Right ventricle myocardium inferior (tissue), 1 donor: ENCODE data around the gene GNG3. TPM values are rescaled to one million over a fixed set of nuclear protein-coding genes. Genes with fewer than 3 reads are reported as not detected.

ENCODE experiments used
- ATAC-seq: fragments of 200-7000 bp; cut with Tn5 transposase; one replicate; pipeline ENCODE4 v1.9.1; 2020; ENCODE audit warnings: mild to moderate bottlenecking, moderate library complexity
- DNase-seq: peaks from one replicate; pipeline ENCODE4 v3.0.0; 2021; ENCODE audit errors: missing footprints
- intact Hi-C: fragments of 100-400 bp; cut with DNase I; formaldehyde crosslinking; loops from one replicate; pipeline ENCODE4 v1.11.0; 2022
- total RNA-seq: library from RNA; stranded (reverse); fragmentation: NEBNext Ultra II Directional; extraction: Animal tissue kit (Norgen Biotek cat#: 25700); gene quantifications from one replicate; pipeline ENCODE4 v1.2.1, GENCODE V29; 2021
- donor health status: DM: no; HTN: yes; CAD: no; lungs with severe emphysema.

The GNG3 gene
- total RNA-seq, 1 donor from 2014 or later, result not detected

DNA sequence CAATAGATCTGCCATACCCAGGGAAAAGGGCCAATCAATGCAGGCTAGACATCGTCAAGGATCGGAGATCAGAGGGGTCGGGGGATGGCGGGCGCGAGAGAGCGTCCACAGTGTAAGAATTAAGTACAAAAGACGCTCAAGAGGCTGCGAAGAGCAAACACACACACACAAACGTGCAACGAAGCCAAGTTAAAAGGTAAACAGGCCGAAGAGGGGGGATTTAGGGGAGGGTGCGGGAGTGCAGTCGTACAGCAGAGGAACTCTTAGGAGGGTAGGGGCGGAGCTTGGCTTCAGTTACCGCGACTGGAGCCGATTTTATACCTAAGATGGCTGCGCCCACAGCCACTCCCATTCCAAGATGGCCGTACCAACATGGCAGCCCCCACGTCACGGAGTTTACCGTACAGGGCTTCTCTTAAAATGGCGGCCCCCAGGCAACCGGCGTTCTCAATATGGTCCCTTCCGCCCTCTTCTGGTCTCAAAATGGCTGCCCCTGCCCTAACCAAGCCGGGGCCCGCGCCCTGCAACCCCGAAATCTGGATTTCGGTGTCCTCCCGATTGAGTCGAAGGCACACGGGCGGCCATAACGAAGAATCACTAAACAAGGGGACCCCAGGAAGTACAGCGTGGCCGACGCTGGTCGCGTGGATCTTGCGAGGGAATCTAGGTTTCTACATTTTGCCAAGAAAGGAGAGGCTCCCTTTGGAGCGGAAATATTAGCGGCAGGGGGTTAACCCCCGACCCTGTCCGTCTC lies 1.9 kb downstream of the GNG3 start:
- intact Hi-C loops, result loop anchor here (2.0 to 10.0 kb wide), 5 partner anchors 17 to 131 kb away; partner anchors contain the start of genes C11orf98, CSKMT, HNRNPUL2 and TMEM179B
- DNase-seq (peak; percentile 99), ATAC-seq (peak; percentile 88)

DNA sequence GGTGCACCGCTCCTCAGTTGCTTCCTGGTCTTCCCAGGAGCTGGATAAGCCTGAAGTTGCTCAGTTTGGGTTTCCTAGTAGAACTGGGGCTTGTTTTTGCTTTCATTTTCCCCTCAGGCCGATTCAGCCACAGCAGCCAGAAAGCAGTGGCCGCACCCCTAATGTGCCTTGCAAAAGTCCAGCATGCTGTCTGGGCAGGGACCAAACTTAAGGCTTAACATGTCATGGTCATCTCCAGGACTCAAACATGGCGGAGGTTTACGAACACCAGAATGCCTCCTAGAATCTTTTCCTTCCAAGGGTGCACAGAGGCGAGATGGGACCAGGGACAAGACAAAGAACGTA lies 2.5 kb downstream of the GNG3 start:
- ATAC-seq (no peak), DNase-seq (no peak)
- intact Hi-C loops, result no loop called here

DNA sequence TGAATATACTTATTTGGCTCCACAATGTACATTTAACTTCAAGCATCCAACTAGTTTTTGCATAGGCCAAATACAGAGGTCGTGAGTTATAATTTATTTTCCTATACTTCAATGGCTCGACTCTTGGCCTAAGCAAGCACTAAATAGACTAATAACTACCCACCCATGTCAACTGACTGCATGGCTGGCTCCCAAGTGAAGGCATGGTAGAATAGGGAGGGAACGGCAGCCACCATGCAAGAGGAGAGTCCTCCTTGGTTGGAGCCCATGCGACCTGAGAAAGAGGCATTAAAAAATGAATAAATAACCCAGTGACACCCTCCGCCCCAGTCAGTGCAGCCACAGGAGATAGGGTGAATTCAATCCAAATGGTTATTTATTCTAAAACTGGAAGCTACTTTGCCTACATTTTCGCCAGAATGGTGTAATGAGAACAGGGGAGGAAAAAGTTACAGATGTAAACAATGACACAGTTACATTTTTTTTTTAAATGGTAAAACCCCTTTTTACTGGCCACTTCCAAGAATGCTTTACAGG lies 4.9 kb downstream of the GNG3 start:
- ATAC-seq (no peak), DNase-seq (no peak)
- intact Hi-C loops, result no loop called here

DNA sequence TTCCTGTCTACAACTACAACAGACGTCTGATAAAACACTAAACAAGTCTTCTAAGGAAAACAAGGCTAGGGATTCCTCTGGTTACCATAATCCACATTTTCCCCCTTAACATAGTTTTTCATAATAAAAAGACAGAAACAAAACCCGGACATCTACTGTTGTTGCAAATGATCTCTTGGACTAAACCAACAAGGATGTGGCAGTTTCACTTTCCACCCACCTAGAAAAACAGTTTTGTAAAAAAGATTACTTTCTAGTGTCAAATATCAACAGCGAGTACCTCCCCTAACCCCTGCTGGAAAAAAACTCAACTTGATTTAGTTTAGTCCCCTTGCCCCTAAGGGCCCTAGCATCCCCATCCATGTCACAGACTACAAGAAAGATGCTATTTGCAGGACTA lies 5.4 kb downstream of the GNG3 start:
- ATAC-seq (no peak), DNase-seq (no peak)
- intact Hi-C loops, result no loop called here

DNA sequence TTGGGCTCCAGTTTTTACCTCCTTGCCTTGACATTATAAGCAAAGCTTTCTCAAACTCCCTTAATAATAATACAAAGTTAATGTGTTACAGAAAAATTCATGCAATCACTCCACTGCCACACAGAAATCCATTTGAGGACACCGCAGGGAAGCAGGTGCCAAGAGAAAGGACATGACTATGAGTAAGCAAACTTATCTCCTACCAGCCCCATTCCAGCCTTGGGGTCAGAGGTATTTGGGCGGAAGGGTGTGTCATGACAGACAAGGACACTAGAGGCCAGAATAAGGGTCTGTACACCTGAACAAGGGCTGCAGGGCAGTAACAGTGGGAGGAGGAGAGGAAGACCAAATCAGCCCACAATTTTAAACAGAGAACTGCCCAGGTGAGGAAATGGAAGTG lies 5.9 kb downstream of the GNG3 start:
- intact Hi-C loops, result no loop called here
- DNase-seq (no peak), ATAC-seq (no peak)

DNA sequence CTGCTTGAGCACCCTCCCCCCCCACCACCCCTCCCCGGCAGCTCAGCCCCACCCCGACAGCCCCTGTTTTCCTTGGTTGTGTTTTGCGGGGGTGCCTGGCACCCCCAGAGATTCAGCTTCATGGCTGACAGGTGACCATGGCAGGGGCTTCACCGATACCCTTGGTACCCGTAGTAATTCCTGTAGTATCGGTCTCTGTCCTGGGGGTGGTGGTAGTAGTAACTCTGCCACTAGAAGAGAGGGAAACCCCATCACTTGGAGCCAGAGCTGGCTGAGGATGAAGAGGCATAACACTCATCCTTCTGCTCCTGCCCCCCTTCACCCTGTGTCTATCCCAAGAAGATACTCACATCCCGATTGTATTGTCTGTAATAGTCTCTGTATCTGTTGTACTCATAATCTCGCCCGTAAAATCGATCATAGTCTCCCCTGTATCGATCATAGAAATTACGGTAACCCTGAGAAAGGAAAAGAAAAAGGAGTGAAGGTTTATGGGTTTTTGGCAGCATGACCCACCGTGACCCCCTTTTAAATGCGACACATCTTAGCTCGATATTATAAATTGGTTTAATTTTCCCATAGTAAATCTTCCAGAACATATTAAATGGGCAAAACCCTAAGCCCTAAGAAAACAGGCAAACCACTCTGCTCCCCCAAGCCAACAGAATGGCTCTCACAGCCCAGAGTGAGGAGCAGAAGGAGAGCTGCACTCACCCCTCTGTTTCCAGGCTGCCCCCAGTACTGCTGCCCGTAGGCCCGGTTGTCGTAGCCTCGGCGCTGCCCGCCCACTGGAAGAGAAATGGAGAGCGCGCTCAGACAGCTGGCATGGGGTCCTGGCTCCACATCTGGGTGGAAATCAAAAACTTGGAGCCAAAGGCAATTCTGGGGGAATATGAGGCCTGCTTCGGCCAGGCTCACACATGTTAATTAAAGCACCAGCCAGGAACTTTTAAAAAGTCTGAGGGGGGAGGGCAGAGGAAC lies 8.0 kb downstream of the GNG3 start:
- ATAC-seq (no peak), DNase-seq (no peak)
- intact Hi-C loops, result no loop called here

DNA sequence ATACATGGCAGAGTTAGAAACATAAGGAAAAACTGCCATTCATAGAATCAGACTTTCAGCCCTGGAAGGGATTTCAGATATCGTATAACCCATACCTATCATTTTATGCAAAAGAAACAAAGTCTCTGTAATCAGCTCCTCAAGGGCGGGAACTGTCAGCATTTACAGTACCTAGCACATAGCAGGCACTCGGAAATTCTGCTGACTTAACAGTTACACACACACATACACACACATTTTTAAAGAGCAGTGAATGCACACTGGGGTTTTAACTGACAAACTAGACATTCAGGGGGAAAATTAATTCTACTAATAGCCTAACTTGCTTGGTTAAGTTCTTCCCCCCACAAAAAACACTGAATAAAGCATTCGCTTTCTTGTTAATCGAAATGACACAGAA lies 8.7 kb downstream of the GNG3 start:
- no peak for DNase-seq
- intact Hi-C loops, result no loop called here
- ATAC-seq, result no peak

DNA sequence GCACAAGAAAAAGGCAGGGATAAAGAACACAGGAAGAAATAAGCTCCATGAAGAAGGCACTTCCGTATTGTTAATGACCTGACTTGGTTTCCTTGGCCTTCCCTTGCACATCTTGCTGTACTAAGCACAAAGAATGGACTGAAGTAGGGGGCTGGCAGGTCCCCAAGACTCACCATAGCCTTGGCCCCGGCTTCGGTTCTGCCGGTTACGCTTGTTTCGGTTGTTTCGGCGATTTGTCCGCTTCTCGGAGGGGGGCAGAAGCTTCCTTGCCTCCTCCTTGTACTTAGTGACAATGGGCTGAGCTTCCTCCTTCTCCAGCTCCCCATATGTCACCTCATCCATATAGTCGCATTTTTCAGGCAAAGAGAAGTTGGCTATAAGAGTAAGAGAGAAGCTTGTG lies 9.3 kb downstream of the GNG3 start:
- DNase-seq (no peak), ATAC-seq (no peak)
- intact Hi-C loops, result no loop called here

DNA sequence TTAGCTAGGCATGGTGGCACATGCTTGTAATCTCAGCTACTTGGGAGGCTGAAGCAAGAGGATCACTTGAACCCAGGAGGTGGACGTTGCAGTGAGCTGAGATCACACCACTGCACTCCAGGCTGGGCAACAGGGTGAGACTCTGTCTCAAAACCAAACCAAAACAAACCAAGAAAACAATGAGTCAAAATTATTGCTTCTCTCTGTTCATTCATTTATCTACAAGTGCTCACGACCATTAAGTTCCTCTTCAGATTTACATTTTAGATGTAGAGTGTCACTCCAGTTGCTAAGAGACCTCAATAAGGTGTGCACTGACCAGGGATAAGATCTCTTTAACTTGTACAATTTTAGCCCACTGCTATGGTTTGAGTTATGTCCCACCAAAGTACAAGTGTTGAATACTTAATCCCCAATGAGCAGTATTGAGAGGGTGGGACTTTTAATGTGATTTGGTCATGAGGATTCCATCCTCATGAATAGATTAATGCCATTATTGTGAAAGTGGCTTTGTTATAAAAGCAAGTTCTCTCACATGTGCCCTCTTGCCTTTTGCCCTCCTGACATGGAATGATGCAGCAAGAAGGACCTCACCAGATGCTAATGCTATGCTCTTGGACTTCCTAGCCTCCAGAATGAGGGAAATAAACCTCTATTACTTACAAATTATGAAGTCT lies 12.0 kb downstream of the GNG3 start:
- no peak for ATAC-seq
- intact Hi-C loops, result no loop called here
- no peak for DNase-seq

DNA sequence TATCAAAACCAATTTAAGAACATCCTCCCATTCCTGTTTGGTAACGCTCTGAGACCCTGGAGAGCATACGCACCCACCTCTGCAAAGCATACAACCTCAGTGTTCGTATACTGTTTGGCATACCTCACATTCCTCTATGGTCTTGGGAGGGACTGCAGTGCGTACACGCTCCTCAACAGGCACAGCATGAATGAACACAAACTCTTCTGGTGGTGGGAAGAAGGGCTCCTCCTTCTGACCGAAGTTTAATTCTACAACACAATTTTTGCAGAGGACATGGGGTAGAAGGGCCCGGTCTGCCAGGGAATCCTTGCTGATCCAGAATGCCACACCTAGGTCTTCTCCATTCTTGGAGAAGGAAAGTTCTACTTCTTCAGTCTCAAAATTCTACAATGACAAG lies 14.5 kb downstream of the GNG3 start:
- DNase-seq, result no peak
- ATAC-seq, result no peak
- intact Hi-C loops, result no loop called here

DNA sequence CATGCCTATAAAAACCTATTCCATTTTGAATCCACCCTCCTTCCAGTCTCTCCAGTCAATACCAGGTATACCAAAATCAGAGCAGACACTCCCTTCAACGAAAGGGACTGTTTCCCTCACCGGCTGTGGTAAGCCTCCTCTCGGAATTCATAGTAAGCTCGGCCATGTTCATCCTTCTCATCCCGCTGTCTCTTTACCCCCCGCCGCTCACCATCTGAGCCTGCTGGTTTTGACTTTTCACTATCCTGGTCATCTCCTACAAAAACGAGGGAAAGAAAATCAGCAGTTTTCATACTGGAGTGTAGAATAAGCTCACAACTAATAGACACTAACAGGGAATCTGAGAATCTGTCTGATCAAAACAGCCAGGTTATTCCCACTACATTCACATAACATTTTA lies 16.7 kb downstream of the GNG3 start:
- DNase-seq, result no peak
- intact Hi-C loops, result no loop called here
- ATAC-seq, result no peak

DNA sequence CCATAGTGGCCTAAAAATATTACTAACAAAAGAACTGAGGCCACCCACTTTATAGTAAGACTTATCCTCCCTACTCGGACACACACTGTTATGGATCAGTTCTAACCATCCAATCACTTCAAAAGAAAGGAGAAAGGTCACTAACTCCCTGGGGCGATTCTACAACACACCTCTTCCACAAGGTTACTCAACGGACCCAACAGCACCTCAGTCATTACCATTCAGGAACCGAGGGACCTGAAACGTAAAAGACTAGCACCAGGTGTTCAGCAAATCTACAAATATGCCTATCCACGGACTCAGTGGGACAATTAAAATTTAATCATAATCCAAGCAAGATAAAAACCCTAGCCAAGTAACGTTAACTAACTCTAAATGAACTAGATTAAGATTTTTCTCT lies 18.2 kb downstream of the GNG3 start:
- ATAC-seq (no peak), DNase-seq (no peak)
- intact Hi-C loops, result loop anchor here (2.0 to 5.0 kb wide), 4 partner anchors 17 to 132 kb away; partner anchors contain the start of genes C11orf98, CSKMT, STX5 and TEX54

DNA sequence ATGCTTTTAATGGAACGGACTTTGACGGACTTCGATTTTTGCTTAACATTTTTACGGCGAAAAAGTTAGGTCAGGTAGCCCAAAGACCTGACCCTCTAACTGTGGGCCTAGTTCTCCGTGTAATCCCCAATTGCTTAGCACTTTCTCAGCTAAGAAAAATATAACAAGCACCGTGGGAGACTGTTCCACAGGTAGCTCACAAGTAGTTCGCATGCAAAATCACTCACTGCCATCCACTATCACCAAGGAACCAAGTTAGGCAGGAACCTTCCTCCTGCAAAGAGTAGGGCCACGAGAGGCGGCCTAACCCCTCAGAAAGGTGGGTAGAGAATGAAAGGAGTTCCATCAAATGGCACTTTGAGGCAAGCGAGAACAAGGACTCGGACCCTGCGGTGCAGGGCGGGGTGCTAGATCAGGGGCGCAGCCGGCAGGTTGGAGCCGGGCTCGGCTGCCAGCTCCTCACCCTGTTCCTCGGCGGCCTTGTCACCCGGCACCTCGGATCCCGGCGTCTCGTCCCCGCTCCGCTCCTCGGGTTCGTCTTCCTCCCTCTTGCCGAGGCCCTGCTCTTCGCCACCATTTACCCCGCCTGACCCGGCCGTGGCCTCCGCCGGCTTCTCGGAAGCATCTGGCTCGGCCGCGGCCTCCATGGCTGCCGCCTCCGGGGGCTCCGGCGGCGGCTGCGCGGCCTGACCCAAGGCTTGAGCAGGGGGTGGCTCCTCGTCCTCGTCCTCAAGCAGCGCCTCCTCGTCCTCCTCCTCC lies 18.9 kb downstream of the GNG3 start:
- intact Hi-C loops, result loop anchor here (2.0 to 5.0 kb wide), 4 partner anchors 18 to 131 kb away; partner anchors contain the start of genes C11orf98, CSKMT, STX5 and TEX54
- DNase-seq (no peak), ATAC-seq (no peak)

DNA sequence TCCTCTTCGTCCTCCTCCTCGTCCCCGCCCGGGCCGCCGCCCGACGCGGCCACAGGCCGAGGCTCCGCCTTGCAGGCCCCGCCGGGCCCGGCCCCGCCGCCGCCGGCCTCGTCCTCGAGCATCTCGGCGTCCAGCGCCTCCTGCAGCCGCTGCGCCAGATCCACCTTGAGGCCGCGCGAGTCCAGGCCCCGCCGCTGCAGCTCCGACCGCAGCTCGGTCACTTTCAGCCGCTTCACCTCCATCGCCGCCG lies 19.4 kb downstream of the GNG3 start:
- intact Hi-C loops, result loop anchor here (1.0 to 5.0 kb wide), 5 partner anchors 18 to 130 kb away; partner anchors contain the start of genes C11orf98, CSKMT, STX5 and TEX54
- ATAC-seq, result peak; percentile 5
- DNase-seq, result no peak

DNA sequence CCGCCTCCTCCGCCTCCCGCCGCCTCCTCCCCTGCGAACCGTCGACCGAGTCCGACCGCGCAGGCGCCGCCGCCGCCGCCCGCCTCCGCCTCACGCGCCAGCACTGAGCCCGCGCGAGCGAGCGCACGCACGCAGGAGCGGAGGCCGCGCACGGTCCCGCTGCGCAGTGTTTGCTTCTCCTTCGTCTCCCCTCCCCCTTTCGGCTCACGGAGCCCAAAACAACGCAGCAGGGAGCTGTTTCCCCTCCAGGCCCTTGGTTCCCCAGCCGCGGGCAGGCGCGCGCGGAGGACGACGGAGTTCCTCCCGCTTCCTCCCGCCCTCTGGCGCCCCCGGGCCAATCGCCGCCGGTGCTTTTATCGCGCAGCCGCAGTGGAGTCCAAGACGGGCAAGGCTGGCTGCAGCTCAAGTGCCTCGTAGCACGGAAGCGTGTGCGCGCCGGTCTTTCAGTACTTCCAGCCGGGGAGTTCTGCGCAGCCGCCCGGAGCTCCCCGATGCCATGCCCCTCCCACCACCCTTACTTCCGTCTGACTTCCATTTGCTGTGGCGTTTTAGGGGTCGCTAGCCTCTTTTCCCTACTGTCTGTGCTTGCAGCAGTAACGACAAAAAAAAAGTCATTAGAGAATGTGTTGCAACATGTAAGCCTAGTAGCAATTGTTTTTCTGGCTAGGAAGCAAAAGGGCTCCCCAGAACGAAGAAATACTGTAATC lies 19.8 kb downstream of the GNG3 start, which contains the start of gene HNRNPUL2:
TSS of gene HNRNPUL2 (minus strand) at position 293 of the 707 bp plus-strand sequence. CDS start 301 bp downstream, outside the sequence.
- intact Hi-C loops, result loop anchor here (1.0 to 5.0 kb wide), 5 partner anchors 19 to 130 kb away; partner anchors contain the start of genes C11orf98, CSKMT, STX5 and TEX54
- DNase-seq (peak; percentile 99), ATAC-seq (peak; percentile 94)

DNA sequence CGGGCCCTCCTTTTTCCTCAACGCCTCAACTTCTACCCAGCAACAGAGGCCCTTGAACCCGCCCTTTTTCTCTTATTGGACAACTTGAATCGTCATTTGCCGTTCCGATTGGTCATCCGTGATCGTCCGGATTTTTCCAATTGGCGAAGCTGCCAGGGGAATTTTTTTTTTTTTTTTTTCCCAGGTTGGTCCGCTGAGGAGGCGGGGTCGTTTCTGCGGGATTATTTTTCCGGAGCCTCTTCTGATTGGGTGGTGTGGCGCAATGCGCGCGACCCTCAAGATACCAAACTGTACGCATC lies 20.3 kb downstream of the GNG3 start:
- DNase-seq (no peak), ATAC-seq (peak; percentile 83)
- intact Hi-C loops, result loop anchor here (1.0 to 5.0 kb wide), 6 partner anchors 19 to 129 kb away; partner anchors contain the start of genes C11orf98, CSKMT, STX5 and TEX54

DNA sequence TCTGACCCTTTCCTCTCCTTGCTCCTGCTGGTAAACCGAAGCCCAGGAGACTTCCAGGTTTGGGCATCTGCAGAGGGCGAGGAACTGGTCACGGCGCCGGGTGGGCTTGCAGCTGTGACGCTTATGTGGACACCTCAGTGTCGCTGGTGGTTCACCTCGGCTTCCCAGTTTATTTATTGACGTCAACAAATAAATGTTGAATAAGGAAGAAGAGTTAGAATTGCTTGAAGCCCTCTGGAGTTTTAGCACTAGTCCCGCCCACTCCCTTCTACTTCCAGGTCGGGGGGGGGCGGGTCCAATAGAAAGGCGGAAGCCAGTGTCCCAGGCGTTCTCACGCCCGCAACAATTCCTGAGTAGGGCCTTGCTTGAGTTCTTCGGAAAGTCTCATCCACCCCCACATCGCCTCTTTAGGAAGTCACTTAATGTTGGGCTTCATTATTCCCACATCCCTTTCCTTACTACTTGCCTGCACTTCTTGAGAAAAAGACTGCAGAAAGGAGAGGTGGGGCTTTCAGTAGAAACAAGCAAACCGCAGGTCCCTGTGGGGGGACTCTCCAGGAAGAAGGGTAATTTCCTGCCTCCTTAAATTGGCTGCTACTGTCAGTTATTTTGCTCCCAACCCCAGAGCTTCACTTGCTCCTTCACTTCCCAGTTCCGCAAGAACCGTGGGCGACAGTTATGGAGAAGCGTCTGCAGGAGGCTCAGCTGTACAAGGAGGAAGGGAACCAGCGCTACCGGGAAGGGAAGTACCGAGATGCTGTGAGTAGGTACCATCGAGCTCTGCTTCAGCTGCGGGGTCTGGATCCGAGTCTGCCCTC lies 20.9 kb downstream of the GNG3 start, which contains the start of gene TTC9C:
TSS of gene TTC9C (plus strand) at position 316 of the 818 bp plus-strand sequence. CDS start at position 679, 363 bp downstream.
- intact Hi-C loops, result loop anchor here (2.0 to 5.0 kb wide), 4 partner anchors 58 to 129 kb away; partner anchors contain the start of genes C11orf98, CSKMT, STX5 and TEX54
- DNase-seq (peak; percentile 93), ATAC-seq (peak; percentile 71)
